Measurements from ENCODE around the gene GUCY1A2. TPM values are rescaled to one million over a fixed set of nuclear protein-coding genes. Genes with fewer than 3 reads are reported as not detected.

Gene GUCY1A2
- total RNA-seq, 1 donor from 2014 or later: 23.5 TPM

DNA sequence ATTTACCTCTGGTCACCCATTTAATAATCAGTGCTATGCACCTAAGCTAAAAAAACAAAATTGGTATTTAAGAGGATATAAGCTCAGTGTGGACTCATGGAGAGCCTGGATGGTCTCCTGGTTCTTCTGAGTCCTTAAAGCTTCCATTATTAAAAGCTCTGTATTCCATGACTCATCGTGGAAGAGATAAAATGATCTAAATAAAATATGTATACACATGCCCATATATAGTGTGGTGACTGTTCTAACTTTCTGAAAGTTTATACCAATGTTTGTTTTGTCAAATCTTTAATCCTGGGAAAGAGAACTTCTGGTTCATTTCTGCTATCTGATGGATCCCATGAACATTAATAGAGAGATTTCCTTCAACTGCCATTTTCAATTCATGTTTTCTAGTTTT, 375.9 kb downstream of the GUCY1A2 start:
- ATAC-seq (no peak), DNase-seq (no peak)
- H3K27ac ChIP-seq: no peak overlapping the region
- no peaks in the 10 kb centered on the region for H3K27me3 ChIP-seq (ENCODE audit: low read depth)
- no peaks in the 10 kb centered on the region for H3K36me3 ChIP-seq
- TF ChIP-seq, protein P1, sequence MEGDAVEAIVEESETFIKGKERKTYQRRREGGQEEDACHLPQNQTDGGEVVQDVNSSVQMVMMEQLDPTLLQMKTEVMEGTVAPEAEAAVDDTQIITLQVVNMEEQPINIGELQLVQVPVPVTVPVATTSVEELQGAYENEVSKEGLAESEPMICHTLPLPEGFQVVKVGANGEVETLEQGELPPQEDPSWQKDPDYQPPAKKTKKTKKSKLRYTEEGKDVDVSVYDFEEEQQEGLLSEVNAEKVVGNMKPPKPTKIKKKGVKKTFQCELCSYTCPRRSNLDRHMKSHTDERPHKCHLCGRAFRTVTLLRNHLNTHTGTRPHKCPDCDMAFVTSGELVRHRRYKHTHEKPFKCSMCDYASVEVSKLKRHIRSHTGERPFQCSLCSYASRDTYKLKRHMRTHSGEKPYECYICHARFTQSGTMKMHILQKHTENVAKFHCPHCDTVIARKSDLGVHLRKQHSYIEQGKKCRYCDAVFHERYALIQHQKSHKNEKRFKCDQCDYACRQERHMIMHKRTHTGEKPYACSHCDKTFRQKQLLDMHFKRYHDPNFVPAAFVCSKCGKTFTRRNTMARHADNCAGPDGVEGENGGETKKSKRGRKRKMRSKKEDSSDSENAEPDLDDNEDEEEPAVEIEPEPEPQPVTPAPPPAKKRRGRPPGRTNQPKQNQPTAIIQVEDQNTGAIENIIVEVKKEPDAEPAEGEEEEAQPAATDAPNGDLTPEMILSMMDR (IDR thresholded peaks at IDR 0.05): no peak
- H3K4me1 ChIP-seq: no peaks in the 10 kb centered on the region
- H3K4me3 ChIP-seq: no peak overlapping the region
- H3K9me3 ChIP-seq: no peaks in the 10 kb centered on the region
- intact Hi-C loops (cut with DNase I): no loop called here

- Histone ChIP-seq H3K9me3 (no peaks in the 10 kb centered on the region), H3K36me3 (no peaks in the 10 kb centered on the region), H3K4me3 (no peak overlapping the region), H3K4me1 (no peaks in the 10 kb centered on the region), H3K27me3 (ENCODE audit: low read depth) (no peaks in the 10 kb centered on the region), H3K27ac (no peak overlapping the region)
- intact Hi-C loops (cut with DNase I): no loop called here
- DNase-seq (no peak), ATAC-seq (no peak)
- TF ChIP-seq, protein P1 (IDR thresholded peaks at IDR 0.05): no peak
Measured at GRCh38 chr11:106632283-106632682, 386.0 kb downstream of the GUCY1A2 start.

DNA sequence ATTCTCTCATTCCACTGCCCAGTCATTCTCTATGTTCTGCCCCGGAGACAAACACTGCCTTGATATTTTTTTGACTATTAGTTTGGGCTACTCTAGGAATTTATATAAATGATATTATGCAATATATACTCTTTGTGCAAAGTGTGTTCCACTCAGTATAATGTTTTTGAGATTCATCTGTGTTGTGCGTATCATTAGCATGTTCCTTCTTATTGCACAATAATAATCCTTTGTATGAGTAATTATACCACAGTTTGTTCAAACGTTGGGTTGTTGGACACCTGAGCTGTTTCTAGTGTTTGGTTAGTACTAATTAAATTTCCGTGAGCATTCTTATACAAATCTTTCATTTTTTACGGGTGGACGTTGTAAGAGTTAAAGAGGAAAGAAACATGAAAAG, 390.6 kb downstream of the GUCY1A2 start:
- Histone ChIP-seq H3K9me3 (no peaks in the 10 kb centered on the region), H3K4me3 (no peak overlapping the region), H3K27ac (no peak overlapping the region), H3K36me3 (no peaks in the 10 kb centered on the region), H3K4me1 (no peaks in the 10 kb centered on the region), H3K27me3 (ENCODE audit: low read depth) (no peaks in the 10 kb centered on the region)
- intact Hi-C loops (cut with DNase I): no loop called here
- no peak for DNase-seq
- ATAC-seq: no peak
- TF ChIP-seq, protein P1 (IDR thresholded peaks at IDR 0.05): no peak

DNA sequence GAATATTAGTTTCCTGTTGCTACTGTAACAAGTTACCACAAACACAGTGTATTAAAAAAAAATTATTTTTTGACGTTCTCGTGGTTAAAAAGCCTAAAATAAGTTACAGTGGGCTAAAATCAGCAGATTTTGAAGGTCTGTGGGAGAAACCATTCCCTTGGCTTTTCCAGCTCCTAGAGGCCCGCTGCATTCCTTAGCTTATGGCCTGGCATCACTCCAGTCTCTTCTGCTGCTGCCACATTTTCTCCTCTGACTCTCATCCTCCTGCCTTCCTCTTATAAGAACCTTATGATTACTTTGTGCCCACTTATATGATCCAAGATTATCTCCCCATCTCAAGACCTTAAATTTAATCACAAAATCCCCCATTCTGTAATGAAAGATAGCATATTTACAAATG, 392.7 kb downstream of the GUCY1A2 start:
- TF ChIP-seq, protein P1 (IDR thresholded peaks at IDR 0.05): no peak
- H3K27ac ChIP-seq: no peak overlapping the region
- ATAC-seq (no peak), DNase-seq (no peak)
- no peaks in the 10 kb centered on the region for H3K9me3 ChIP-seq
- no peaks in the 10 kb centered on the region for H3K27me3 ChIP-seq (ENCODE audit: low read depth)
- intact Hi-C loops (cut with DNase I): no loop called here
- no peak overlapping the region for H3K4me3 ChIP-seq
- H3K36me3 ChIP-seq: no peaks in the 10 kb centered on the region
- no peaks in the 10 kb centered on the region for H3K4me1 ChIP-seq

- Histone ChIP-seq H3K36me3 (no peaks in the 10 kb centered on the region), H3K27me3 (ENCODE audit: low read depth) (no peaks in the 10 kb centered on the region), H3K4me1 (no peaks in the 10 kb centered on the region), H3K9me3 (no peaks in the 10 kb centered on the region), H3K4me3 (no peak overlapping the region), H3K27ac (no peak overlapping the region)
- DNase-seq (no peak), ATAC-seq (no peak)
- TF ChIP-seq, protein P1 (IDR thresholded peaks at IDR 0.05): no peak
- intact Hi-C loops (cut with DNase I): no loop called here
Measured at GRCh38 chr11:106624377-106624776, 393.9 kb downstream of the GUCY1A2 start.
